ENCODE data around the gene IFNAR2.

GRCh38 chr21:33261635-33262034, 31.9 kb downstream of the IFNAR2 start:
- TF ChIP-seq CTCF (IDR thresholded peaks at IDR 0.05) = no peak
- no peak for TF ChIP-seq POLR2A (IDR thresholded peaks at IDR 0.05)

Data from Peyer's patch (tissue), 4 donors.